K562 (cell line): Measurements from ENCODE around the gene CD22. TPM values are rescaled to one million over a fixed set of nuclear protein-coding genes. Genes with fewer than 3 reads are reported as not detected.

Experiments used
- ATAC-seq: fragments of 200-7000 bp; cut with Tn5 transposase; 3 replicates; pipeline ENCODE4 v1.9.1; 2020; ENCODE audit warnings: moderate library complexity
- BruUV-seq: library from RNA; stranded (reverse); fragments of 400-500 nt; replicated peaks from 2 replicates; lab custom pipeline; 2021; lab: Mats Ljungman, UMichigan
- CTCF ChIA-PET: fragments of 300-600 bp; formaldehyde crosslinking; extraction: SDS; loops from one replicate; lab custom pipeline; 2021; ENCODE audit warnings: low intra/inter-chr PET ratio; lab: Yijun Ruan, JAX
- POLR2A ChIA-PET: fragments of 300-600, 350-650 bp; sonication (Branson Sonifier 250); formaldehyde crosslinking; extraction: SDS; loops from one replicate; lab custom pipeline; 2021; ENCODE audit warnings: antibody characterized with exemption, inconsistent platforms; lab: Yijun Ruan, JAX
- DNase-seq, 4 experiments: peaks; one replicate each; pipeline versions ENCODE4 v3.0.0 to v3.0.0-alpha.2; 2011 to 2018; ENCODE audit warnings: low spot score in 3 of 4, mixed read lengths in 3 of 4; ENCODE audit errors: extremely low read depth in 1 of 4
- FAIRE-seq: peaks from 2 replicates; lab custom pipeline; 2011; peaks lifted over from hg19 to GRCh38; lab: Jason Lieb, UNC
- H2AFZ ChIP-seq: 2 replicates; pipeline ENCODE4 v1.6.0; 2011; ENCODE audit warnings: low read depth, low read length, control low read depth, inconsistent platforms
- H3K27ac ChIP-seq: fragments of 200-600 bp; 3 replicates; pipeline ENCODE4 v1.8.0; 2011; ENCODE audit warnings: low read depth, mild to moderate bottlenecking, control low read depth, inconsistent platforms, low read length, moderate library complexity, mixed read lengths; ENCODE audit errors: extremely low read depth
- H3K27me3 ChIP-seq, 2 experiments: fragments of 300-600 bp in 1 of 2; 2 replicates in 1 of 2; 3 replicates in 1 of 2; pipeline versions ENCODE4 v1.6.0 to v1.8.0; 2011; ENCODE audit warnings: inconsistent platforms in 2 of 2, low read length in 2 of 2, mild to moderate bottlenecking in 1 of 2, mixed read lengths in 1 of 2, moderate library complexity in 1 of 2; ENCODE audit not compliant: control insufficient read depth in 2 of 2, insufficient read depth in 2 of 2
- H3K36me3 ChIP-seq: fragments of 300-600 bp; 3 replicates; pipeline ENCODE4 v1.8.0; 2011; ENCODE audit warnings: mild to moderate bottlenecking, low read length, inconsistent platforms; ENCODE audit not compliant: control insufficient read depth, insufficient read depth
- H3K4me1 ChIP-seq, 2 experiments: fragments of 200-600 bp in 1 of 2; replicated peaks in 1 of 2; 2 replicates in 1 of 2; 3 replicates in 1 of 2; pipeline versions ENCODE4 v1.5.1 to v1.8.0; 2011; ENCODE audit warnings: inconsistent platforms in 2 of 2, low read length in 2 of 2, mild to moderate bottlenecking in 1 of 2, mixed read lengths in 1 of 2, moderate library complexity in 1 of 2; ENCODE audit not compliant: control insufficient read depth in 2 of 2, insufficient read depth in 2 of 2
- H3K4me2 ChIP-seq: 2 replicates; pipeline ENCODE4 v1.6.1; 2011; ENCODE audit warnings: low read length, control low read depth, inconsistent platforms, mixed read lengths; ENCODE audit not compliant: insufficient read depth
- H3K4me3 ChIP-seq: fragments of 200-600 bp; sonication (generic), shearing (Covaris generic); 2 replicates; pipeline ENCODE4 v1.5.1; 2016; ENCODE audit warnings: control low read depth, inconsistent platforms
- H3K79me2 ChIP-seq: fragments of 200-600 bp; 3 replicates; pipeline ENCODE4 v1.8.0; 2011; ENCODE audit warnings: low read length, inconsistent platforms; ENCODE audit not compliant: control insufficient read depth, insufficient read depth
- H3K9ac ChIP-seq, 2 experiments: 2 replicates each; pipeline versions ENCODE4 v1.6.0 to v1.6.1; 2011; ENCODE audit warnings: low read depth in 2 of 2, low read length in 2 of 2, control low read depth in 1 of 2, inconsistent platforms in 1 of 2, mild to moderate bottlenecking in 1 of 2, mixed read lengths in 1 of 2; ENCODE audit not compliant: insufficient read depth in 1 of 2
- H3K9me1 ChIP-seq: one replicate; pipeline ENCODE4 v1.6.0; 2011; ENCODE audit warnings: inconsistent platforms, mild to moderate bottlenecking, low read length, moderate library complexity; ENCODE audit not compliant: control insufficient read depth, insufficient read depth
- H3K9me3 ChIP-seq: replicated peaks from 2 replicates; pipeline ENCODE4 v1.5.1; 2011; ENCODE audit warnings: low read depth, low read length, inconsistent platforms; ENCODE audit not compliant: control insufficient read depth, insufficient read depth
- H4K20me1 ChIP-seq: replicated peaks from 2 replicates; pipeline ENCODE4 v1.6.1; 2011; ENCODE audit warnings: low read length, inconsistent platforms, mixed read lengths; ENCODE audit not compliant: control insufficient read depth, insufficient read depth
- EGR1 ChIP-seq: fragments of 450-650 bp; conservative IDR thresholded peaks from 2 replicates; pipeline ENCODE4 v1.6.1; 2017; ENCODE audit warnings: mild to moderate bottlenecking
- MEIS2 ChIP-seq: fragments of 450-650 bp; IDR thresholded peaks from 2 replicates; pipeline ENCODE4 v1.6.1; 2014; ENCODE audit warnings: mild to moderate bottlenecking; ENCODE audit not compliant: partially characterized antibody
- PKNOX1 ChIP-seq: fragments of 450-650 bp; IDR thresholded peaks from 2 replicates; pipeline ENCODE4 v1.6.1; 2016
- ZHX1 ChIP-seq: fragments of 150-350 bp; conservative IDR thresholded peaks from 2 replicates; pipeline ENCODE4 v1.6.1; 2014; ENCODE audit warnings: low read length
- WGBS: fragments of 100-300 bp; shearing (Covaris generic); methylation state at CpG from one replicate; pipeline ENCODE4 v1.1.6; 2016; ENCODE audit warnings: low coverage, mixed read lengths; ENCODE audit not compliant: insufficient coverage; ENCODE audit errors: missing lambda C conversion rate; 5-methylcytosine and 5-hydroxymethylcytosine counted together
- in situ Hi-C: fragments of 300-500 bp; cut with MboI; formaldehyde crosslinking; loops from 4 replicates; pipeline ENCODE4 v1.15.0; 2018; ENCODE audit warnings: inconsistent platforms, mixed read lengths
- intact Hi-C: fragments of 100-400 bp; cut with micrococcal nuclease; formaldehyde crosslinking; loops from 2 replicates; pipeline ENCODE4 v1.14.2; 2022
- polyA plus RNA-seq, 8 experiments: library from polyadenylated mRNA; depleted of rRNA in 4 of 8; stranded (reverse) in 5 of 8; unstranded in 3 of 8; fragments of >200 nt; fragmentation: Nextera tagmentation in 2 of 8; fragmentation: Illumina TruSeq in 1 of 8; extraction: Ambion mirVana in 2 of 8; extraction: Trizol in 1 of 8; gene quantifications; 2 replicates each; pipeline versions ENCODE4 v1.2.1 to v1.2.3, GENCODE V29; 2011 to 2014; ENCODE audit warnings: inconsistent platforms in 1 of 8, missing spikeins in 1 of 8
- total RNA-seq, 7 experiments: library from RNA; depleted of rRNA in 6 of 7; stranded (reverse); fragments of >200 nt in 6 of 7; fragmentation: Illumina TruSeq in 2 of 7; extraction: Trizol in 2 of 7; gene quantifications; 2 replicates each; pipeline versions ENCODE4 v1.2.1 to v1.2.3, GENCODE V29; 2011 to 2021; ENCODE audit warnings: low replicate concordance in 1 of 7

Gene CD22
- total and polyA plus RNA-seq, 9 of the 15 experiments (the other 6 are each of a cell fraction or from before 2014, with no cell fraction given) = 0.29 to 5.0 (median 3.5) TPM

GRCh38 chr19:35313587-35313986 is 15.4 kb upstream of the CD22 start:
- BruUV-seq = no TSS peak
- no peak overlapping the region for H3K4me3 ChIP-seq
- H4K20me1 ChIP-seq = no peaks in the 10 kb centered on the region
- no peak for FAIRE-seq
- no peaks in the 10 kb centered on the region for H3K9me3 ChIP-seq
- ATAC-seq = no peak
- peak in 1 of 4 experiments; percentile 12 for DNase-seq
- WGBS = 67% methylated on average over 7 of the region's 7 CpGs
- no peak overlapping the region; the same call in 2 of the 3 replicates for H3K27ac ChIP-seq
- intact Hi-C loops = no loop called here
- no peaks in the 10 kb centered on the region for H3K36me3 ChIP-seq
- H3K9me1 ChIP-seq = no peaks in the 10 kb centered on the region
- no peak overlapping the region for H2AFZ ChIP-seq
- ChIA-PET POLR2A (interaction anchor here (0.6 kb wide), 1 partner anchor 187 kb away, joined by 3 read pairs; no protein-coding TSS in a partner anchor), CTCF (no interaction called here)
- no peaks in the 10 kb centered on the region for H3K27me3 ChIP-seq
- H3K4me1 ChIP-seq = peaks cover 47 to 70% of the 10 kb centered on the region in 2 experiments
- peaks cover 10% of the 10 kb centered on the region; the same call in 2 of the 3 replicates for H3K79me2 ChIP-seq
- 0 out of 2 replicates have a peak, but pooled peaks have one; percentile 15 for TF ChIP-seq EGR1
- no peak for TF ChIP-seq ZHX1
- TF ChIP-seq PKNOX1 = peak; percentile 44; the same call in 1 of the 2 replicates
- TF ChIP-seq MEIS2 = peak; percentile 54
- TF ChIP-seq, all 486 proteins: peak for 3
- Histone ChIP-seq H3K4me2 (no peak overlapping the region), H3K9ac (peak overlapping the region in 1 of 2 experiments; percentile 73; a peak in 2 of 4 replicates)
- in situ Hi-C loops = no loop called here
